ENCODE data around the gene DIPK1B. TPM values are rescaled to one million over a fixed set of nuclear protein-coding genes. Genes with fewer than 3 reads are reported as not detected.

The DIPK1B gene
- total and polyA plus RNA-seq, 10 of the 15 experiments (the other 5 are each of a cell fraction or from before 2014, with no cell fraction given), result 0.08 to 0.28 (median 0.13) TPM; not detected in 3

- Histone ChIP-seq H3K4me2 (ENCODE audit: control insufficient read depth, insufficient read depth) (no peak overlapping the region), H3K27me3 (replicated peaks in 1 of 2; ENCODE audit: control insufficient read depth in 2 of 2, insufficient read depth in 2 of 2, low read length in 1 of 2) (0 out of 4 replicates have a peak, but pooled peaks cover 0 to 2% of the 10 kb centered on the region in 2 experiments), H3K27ac (ENCODE audit: control insufficient read depth, insufficient read depth) (no peak overlapping the region), H3K9me3 (replicated peaks; ENCODE audit: control insufficient read depth, insufficient read depth, low read length) (peaks cover 30% of the 10 kb centered on the region), H3K4me1 (ENCODE audit: control insufficient read depth, insufficient read depth, low read length) (no peaks in the 10 kb centered on the region), H3K36me3 (ENCODE audit: control insufficient read depth in 2 of 2, insufficient read depth in 2 of 2, low read length in 1 of 2) (no peaks in the 10 kb centered on the region), H2AFZ (ENCODE audit: control insufficient read depth, low read depth, low read length) (no peak overlapping the region), H3K4me3 (no peak overlapping the region), H3K9ac (ENCODE audit: control insufficient read depth, insufficient read depth, low read length) (no peak overlapping the region), H3K79me2 (ENCODE audit: control insufficient read depth, insufficient read depth, low read length) (no peaks in the 10 kb centered on the region), H4K20me1 (ENCODE audit: control insufficient read depth, insufficient read depth) (no peaks in the 10 kb centered on the region)
- no TSS peak for BruUV-seq (replicated peaks)
- TF ChIP-seq SPI1 (IDR thresholded peaks at IDR 0.05; ENCODE audit: borderline replicate concordance, insufficient read depth, low read depth, low read length) (peak; percentile 41; the same call in 1 of the 2 replicates), SMAD1 (IDR thresholded peaks at IDR 0.05; ENCODE audit: low read depth, partially characterized antibody) (no peak)
- WGBS (ENCODE audit: insufficient coverage, insufficient replicate concordance, low lambda C conversion rate, missing lambda C conversion rate), result 81% methylated on average over 1 of the region's 1 CpG
- RAD21 ChIA-PET (ENCODE audit: unreplicated experiment), result no interaction called here
- in situ Hi-C loops (cut with MboI) (no loop called here), intact Hi-C loops (cut with micrococcal nuclease; ENCODE audit: unreplicated experiment) (no loop called here)
- POLR2A ChIA-PET, result no interaction called here
- SMC1A ChIA-PET (ENCODE audit: uncharacterized antibody, unreplicated experiment), result interaction anchor here (1.1 kb wide), 1 partner anchor 15 kb away, joined by 3 read pairs; no protein-coding TSS in a partner anchor
- FAIRE-seq (no peak), ATAC-seq (no peak), DNase-seq (ENCODE audit: low read depth, low spot score) (no peak)
- CTCF ChIA-PET, result interaction anchor here (0.8 to 1.1 kb wide), 2 partner anchors 10 to 15 kb away, joined by 3 to 7 read pairs; no protein-coding TSS in a partner anchor
These were observed 38.9 kb downstream of the DIPK1B start for GRCh38 chr9:136751244-136751643.

GRCh38 chr9:136751814-136752213 is 39.4 kb downstream of the DIPK1B start:
- no peaks in the 10 kb centered on the region for H3K79me2 ChIP-seq (ENCODE audit: control insufficient read depth, insufficient read depth, low read length)
- H3K4me2 ChIP-seq (ENCODE audit: control insufficient read depth, insufficient read depth), result no peak overlapping the region
- BruUV-seq (replicated peaks), result no TSS peak
- ChIA-PET POLR2A (no interaction called here), RAD21 (ENCODE audit: unreplicated experiment) (no interaction called here), CTCF (no interaction called here), SMC1A (ENCODE audit: uncharacterized antibody, unreplicated experiment) (no interaction called here)
- no peak for TF ChIP-seq JUNB (IDR thresholded peaks at IDR 0.05)
- TF ChIP-seq CBX5 (IDR thresholded peaks at IDR 0.05; ENCODE audit: low read depth), result 0 out of 2 replicates have a peak, but pooled peaks have one; percentile 48
- TF ChIP-seq RCOR1 (conservative IDR thresholded peaks at IDR 0.05; ENCODE audit: low read depth, low read length), result no peak
- TF ChIP-seq PAX5 (IDR thresholded peaks at IDR 0.05; ENCODE audit: borderline replicate concordance, low read depth, low read length), result no peak
- no peak for TF ChIP-seq IRF3 (IDR thresholded peaks at IDR 0.05)
- TF ChIP-seq STAT1 (conservative IDR thresholded peaks at IDR 0.05), result no peak
- TF ChIP-seq PML (IDR thresholded peaks at IDR 0.05; ENCODE audit: low read length), result no peak
- no peak for TF ChIP-seq EP300 (IDR thresholded peaks at IDR 0.05; ENCODE audit: borderline replicate concordance in 1 of 2, control insufficient read depth in 1 of 2, low read depth in 2 of 2, low read length in 2 of 2)
- TF ChIP-seq CHD1 (IDR thresholded peaks at IDR 0.05; ENCODE audit: low read depth, low read length), result no peak
- H3K9me3 ChIP-seq (replicated peaks; ENCODE audit: control insufficient read depth, insufficient read depth, low read length), result peaks cover 33% of the 10 kb centered on the region
- H2AFZ ChIP-seq (ENCODE audit: control insufficient read depth, low read depth, low read length), result no peak overlapping the region
- H3K4me3 ChIP-seq, result no peak overlapping the region
- intact Hi-C loops (cut with micrococcal nuclease; ENCODE audit: unreplicated experiment), result no loop called here
- H4K20me1 ChIP-seq (ENCODE audit: control insufficient read depth, insufficient read depth), result no peaks in the 10 kb centered on the region
- no peak overlapping the region for H3K27ac ChIP-seq (ENCODE audit: control insufficient read depth, insufficient read depth)
- no peak for ATAC-seq
- in situ Hi-C loops (cut with MboI), result no loop called here
- DNase-seq (ENCODE audit: low read depth, low spot score), result no peak
- H3K36me3 ChIP-seq (ENCODE audit: control insufficient read depth in 2 of 2, insufficient read depth in 2 of 2, low read length in 1 of 2), result no peaks in the 10 kb centered on the region
- H3K27me3 ChIP-seq (replicated peaks in 1 of 2; ENCODE audit: control insufficient read depth in 2 of 2, insufficient read depth in 2 of 2, low read length in 1 of 2), result 0 out of 4 replicates have a peak, but pooled peaks cover 0 to 2% of the 10 kb centered on the region in 2 experiments
- no peaks in the 10 kb centered on the region for H3K4me1 ChIP-seq (ENCODE audit: control insufficient read depth, insufficient read depth, low read length)
- no peak for FAIRE-seq
- H3K9ac ChIP-seq (ENCODE audit: control insufficient read depth, insufficient read depth, low read length), result no peak overlapping the region

Measured in GM12878 (cell line).